Measurements from ENCODE around the gene KCTD18.

DNA sequence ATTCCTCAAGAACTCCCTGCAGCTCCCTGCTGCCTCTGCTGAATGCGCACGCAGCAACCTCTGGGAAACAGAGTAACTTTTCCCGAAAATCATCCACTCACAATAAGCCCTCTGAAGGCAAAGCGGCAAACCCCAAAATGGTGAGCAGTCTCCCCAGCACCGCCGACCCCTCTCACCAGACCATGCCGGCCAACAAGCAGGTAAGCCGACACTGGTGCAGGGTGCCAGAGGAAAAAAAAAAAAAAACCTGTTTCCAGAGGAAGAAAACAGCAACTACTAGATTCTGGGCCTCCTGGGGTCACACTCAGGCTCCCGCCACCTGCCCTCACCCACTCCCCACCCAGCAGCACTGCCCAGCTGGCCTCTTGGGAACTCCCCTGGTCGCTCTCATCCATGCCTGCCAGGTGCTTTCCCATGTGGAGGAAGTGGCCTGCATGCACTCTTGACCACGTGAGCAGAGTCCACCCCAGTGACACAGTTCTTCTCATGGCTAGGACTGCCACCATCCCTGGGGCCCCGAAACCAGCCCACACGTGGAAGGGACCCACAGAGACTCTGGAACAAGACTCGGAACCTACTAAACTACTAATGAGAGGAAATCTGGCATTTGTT lies 36.9 kb downstream of the KCTD18 start:
- TF ChIP-seq, protein P1, sequence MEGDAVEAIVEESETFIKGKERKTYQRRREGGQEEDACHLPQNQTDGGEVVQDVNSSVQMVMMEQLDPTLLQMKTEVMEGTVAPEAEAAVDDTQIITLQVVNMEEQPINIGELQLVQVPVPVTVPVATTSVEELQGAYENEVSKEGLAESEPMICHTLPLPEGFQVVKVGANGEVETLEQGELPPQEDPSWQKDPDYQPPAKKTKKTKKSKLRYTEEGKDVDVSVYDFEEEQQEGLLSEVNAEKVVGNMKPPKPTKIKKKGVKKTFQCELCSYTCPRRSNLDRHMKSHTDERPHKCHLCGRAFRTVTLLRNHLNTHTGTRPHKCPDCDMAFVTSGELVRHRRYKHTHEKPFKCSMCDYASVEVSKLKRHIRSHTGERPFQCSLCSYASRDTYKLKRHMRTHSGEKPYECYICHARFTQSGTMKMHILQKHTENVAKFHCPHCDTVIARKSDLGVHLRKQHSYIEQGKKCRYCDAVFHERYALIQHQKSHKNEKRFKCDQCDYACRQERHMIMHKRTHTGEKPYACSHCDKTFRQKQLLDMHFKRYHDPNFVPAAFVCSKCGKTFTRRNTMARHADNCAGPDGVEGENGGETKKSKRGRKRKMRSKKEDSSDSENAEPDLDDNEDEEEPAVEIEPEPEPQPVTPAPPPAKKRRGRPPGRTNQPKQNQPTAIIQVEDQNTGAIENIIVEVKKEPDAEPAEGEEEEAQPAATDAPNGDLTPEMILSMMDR (IDR thresholded peaks at IDR 0.05; ENCODE audit: low read depth, low read length), result no peak
- TF ChIP-seq EZH2phosphoT487 (IDR thresholded peaks at IDR 0.05; ENCODE audit: low read depth), result no peak

All from OCI-LY3 (cell line).